Thyroid gland (tissue), 4 donors: ENCODE measurements around the gene CDC42BPA.

Experiments used
- CTCF ChIP-seq, 6 experiments: fragments of 200-600 bp in 3 of 6; fragments of 450-650 bp in 3 of 6; sonication (generic) in 3 of 6; IDR thresholded peaks; one replicate each; pipeline ENCODE4 v1.5.1; 2016 to 2019; ENCODE audit warnings: antibody characterized with exemption in 6 of 6, mild to moderate bottlenecking in 2 of 6, inconsistent platforms in 1 of 6, moderate library complexity in 1 of 6
- POLR2A ChIP-seq, 2 donors: fragments of 450-650 bp; IDR thresholded peaks; one replicate each; pipeline ENCODE4 v1.6.1; 2017; ENCODE audit warnings: antibody characterized with exemption in 2 of 2, mild to moderate bottlenecking in 2 of 2, moderate library complexity in 1 of 2

GRCh38 chr1:227318016-227318852 lies at the start of gene CDC42BPA:
- TF ChIP-seq CTCF (IDR thresholded peaks at IDR 0.05) (no peak), POLR2A (IDR thresholded peaks at IDR 0.05) (peak in 1 of 2 donors; percentile 51)
